HCT116 (cell line): Measurements from ENCODE around the gene SYCE1. TPM values are rescaled to one million over a fixed set of nuclear protein-coding genes. Genes with fewer than 3 reads are reported as not detected.
"Not testable (repeated sequence)": the region's sequence is repeated elsewhere in the genome, so short reads cannot be mapped to it uniquely, and the experiment has no call there.

Source experiments
- ATAC-seq: fragments of 200-7000 bp; cut with Tn5 transposase; 2 replicates; pipeline ENCODE4 v1.9.1; 2020; ENCODE audit warnings: mild to moderate bottlenecking, moderate library complexity
- BruUV-seq: library from RNA; stranded (reverse); fragments of 400-500 nt; replicated peaks from 2 replicates; lab custom pipeline; 2021; lab: Mats Ljungman, UMichigan
- CTCF ChIA-PET: fragments of 300-600 bp; sonication (Branson Sonifier 250); formaldehyde crosslinking; loops from one replicate; lab custom pipeline; 2021; ENCODE audit warnings: antibody characterized with exemption; lab: Charles Lee
- POLR2A ChIA-PET: fragments of 300-600, 350-600 bp; sonication (Branson Sonifier 250); formaldehyde crosslinking; loops from one replicate; lab custom pipeline; 2021; ENCODE audit warnings: antibody characterized with exemption; lab: Charles Lee
- RAD21 ChIA-PET, 2 experiments: fragments of 300-600 bp; sonication (Branson Sonifier 250); formaldehyde crosslinking; loops; one replicate each; lab custom pipeline; 2023; ENCODE audit warnings: low total read pairs in 2 of 2; ENCODE audit not compliant: uncharacterized antibody in 2 of 2, unreplicated experiment in 2 of 2, low non-redundant PET in 1 of 2; lab: Charles Lee
- DNase-seq: peaks from one replicate; pipeline ENCODE4 v3.0.0-alpha.2; 2010; ENCODE audit warnings: low read depth, low spot score
- H2AFZ ChIP-seq: fragments of 200-600 bp; shearing (Covaris generic), sonication (generic); 2 replicates; pipeline ENCODE4 v1.6.1; 2017; ENCODE audit warnings: low read depth, mixed run types, mixed read lengths, antibody characterized with exemption, low read length; ENCODE audit not compliant: poor library complexity, severe bottlenecking
- H3K27ac ChIP-seq: 2 replicates; pipeline ENCODE4 v1.5.1; 2012; ENCODE audit warnings: low read depth, low read length
- H3K27me3 ChIP-seq: fragments of 200-600 bp; sonication (generic); 2 replicates; pipeline ENCODE4 v1.6.1; 2016; ENCODE audit warnings: mixed run types, low read length, mixed read lengths; ENCODE audit not compliant: insufficient read depth
- H3K36me3 ChIP-seq, 2 experiments: fragments of 200-500 bp in 1 of 2; fragments of 200-600 bp in 1 of 2; sonication (Bioruptor generic) in 1 of 2; sonication (generic) in 1 of 2; 2 replicates each; pipeline versions ENCODE4 v1.5.1 to v1.6.1; 2014 to 2016; ENCODE audit warnings: low read length in 2 of 2, inconsistent platforms in 1 of 2, mixed read lengths in 1 of 2, mixed run types in 1 of 2; ENCODE audit not compliant: insufficient read depth in 2 of 2, control insufficient read depth in 1 of 2
- H3K4me1 ChIP-seq, 2 experiments: fragments of 200-600 bp in 1 of 2; sonication (generic) in 1 of 2; 2 replicates each; pipeline versions ENCODE4 v1.5.1 to v1.6.1; 2012 to 2017; ENCODE audit warnings: low read length in 2 of 2, inconsistent platforms in 1 of 2, mild to moderate bottlenecking in 1 of 2, mixed read lengths in 1 of 2, mixed run types in 1 of 2, moderate library complexity in 1 of 2; ENCODE audit not compliant: insufficient read depth in 2 of 2, control insufficient read depth in 1 of 2
- H3K4me2 ChIP-seq: fragments of 200-600 bp; sonication (generic); 2 replicates; pipeline ENCODE4 v1.6.1; 2017; ENCODE audit warnings: mixed run types, low read length, mixed read lengths
- H3K4me3 ChIP-seq, 2 experiments: fragments of 200-600 bp in 1 of 2; sonication (generic) in 1 of 2; replicated peaks in 1 of 2; 2 replicates each; pipeline ENCODE4 v1.5.1; 2011 to 2016; ENCODE audit warnings: low read length in 2 of 2, control low read depth in 1 of 2, low read depth in 1 of 2, mild to moderate bottlenecking in 1 of 2, mixed read lengths in 1 of 2, mixed run types in 1 of 2
- H3K79me2 ChIP-seq: fragments of 200-600 bp; sonication (generic); 2 replicates; pipeline ENCODE4 v1.6.1; 2017; ENCODE audit warnings: mild to moderate bottlenecking, mixed run types, low read length, moderate library complexity, mixed read lengths; ENCODE audit not compliant: insufficient read depth
- H3K9ac ChIP-seq: fragments of 200-600 bp; sonication (generic); 2 replicates; pipeline ENCODE4 v1.6.1; 2016; ENCODE audit warnings: low read length, mixed read lengths
- H3K9me2 ChIP-seq: fragments of 200-600 bp; sonication (generic), shearing (Covaris generic); 2 replicates; pipeline ENCODE4 v1.6.1; 2017; ENCODE audit warnings: mixed run types, mild to moderate bottlenecking, moderate library complexity; ENCODE audit not compliant: insufficient read depth
- H3K9me3 ChIP-seq, 2 experiments: fragments of 200-500 bp in 1 of 2; fragments of 200-600 bp in 1 of 2; sonication (Bioruptor generic) in 1 of 2; sonication (generic) in 1 of 2; 2 replicates each; pipeline ENCODE4 v1.6.1; 2014 to 2017; ENCODE audit warnings: low read length in 2 of 2, mixed read lengths in 2 of 2, inconsistent platforms in 1 of 2, low read depth in 1 of 2, mild to moderate bottlenecking in 1 of 2, mixed run types in 1 of 2, moderate library complexity in 1 of 2; ENCODE audit not compliant: control insufficient read depth in 1 of 2, insufficient read depth in 1 of 2
- H4K20me1 ChIP-seq: fragments of 200-600 bp; sonication (generic), shearing (Covaris generic); 2 replicates; pipeline ENCODE4 v1.6.1; 2017; ENCODE audit warnings: mixed run types, mild to moderate bottlenecking, moderate library complexity; ENCODE audit not compliant: insufficient read depth
- intact Hi-C: fragments of 100-400 bp; cut with micrococcal nuclease; formaldehyde crosslinking; loops from 2 replicates; pipeline ENCODE4 v1.10.0; 2022
- total RNA-seq: library from RNA; stranded (reverse); gene quantifications from one replicate; pipeline ENCODE4 v1.2.1, GENCODE V29; 2021; ENCODE audit not compliant: unreplicated experiment

Gene SYCE1
- total RNA-seq, 1 experiment from 2014 or later = not detected

DNA sequence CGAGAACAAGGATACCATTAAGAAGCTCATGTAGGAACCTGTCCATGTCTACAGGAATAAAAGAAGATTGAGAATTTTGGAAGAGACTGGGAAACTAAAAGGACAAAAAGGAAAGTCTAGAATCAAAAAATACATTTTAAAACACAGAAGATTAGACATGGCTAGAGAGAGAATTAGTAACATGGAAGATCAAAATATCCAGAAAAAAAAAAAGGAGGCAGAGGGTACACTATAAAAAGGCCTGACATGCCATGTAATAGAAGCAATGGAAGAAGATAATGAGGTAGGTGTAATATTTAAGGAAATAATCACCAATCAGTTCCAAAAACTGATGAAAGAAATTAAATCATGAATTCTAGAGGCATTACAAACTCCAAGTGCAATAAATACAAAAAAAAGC, 8.1 kb upstream of the SYCE1 start:
- H3K4me2 ChIP-seq, H2AFZ ChIP-seq, RAD21 ChIA-PET, H3K9ac ChIP-seq, H3K27ac ChIP-seq, H3K27me3 ChIP-seq, intact Hi-C loops, H3K79me2 ChIP-seq, ATAC-seq, H3K9me3 ChIP-seq, H3K36me3 ChIP-seq, H3K4me3 ChIP-seq, H4K20me1 ChIP-seq, CTCF ChIA-PET, POLR2A ChIA-PET, DNase-seq, H3K4me1 ChIP-seq, BruUV-seq, H3K9me2 ChIP-seq: not testable (repeated sequence)

DNA sequence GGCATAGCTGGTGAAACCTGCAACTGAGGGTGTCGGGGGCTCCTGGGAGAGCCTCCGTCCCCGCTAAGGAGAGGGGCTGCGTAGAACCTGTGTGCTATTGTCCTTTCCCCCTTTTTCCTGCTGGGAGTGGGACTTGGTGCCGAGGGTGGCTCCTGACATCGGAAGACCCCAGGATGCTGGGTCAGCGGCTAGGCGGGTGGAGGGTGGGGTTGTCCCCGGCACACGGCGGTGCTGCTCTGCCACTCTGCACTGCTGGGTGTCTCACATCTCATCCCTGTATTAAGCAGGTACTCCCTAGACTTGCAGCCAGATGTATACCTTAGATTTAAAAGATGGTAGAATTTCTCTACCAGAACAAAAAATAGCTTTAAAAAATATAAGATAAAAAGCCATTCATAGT, 6.7 kb upstream of the SYCE1 start:
- DNase-seq, intact Hi-C loops, H3K27ac ChIP-seq, H3K9me2 ChIP-seq, CTCF ChIA-PET, H3K36me3 ChIP-seq, H4K20me1 ChIP-seq, ATAC-seq, POLR2A ChIA-PET, H3K79me2 ChIP-seq, H3K4me1 ChIP-seq, RAD21 ChIA-PET, H3K9ac ChIP-seq, H3K4me3 ChIP-seq, H2AFZ ChIP-seq, BruUV-seq, H3K27me3 ChIP-seq, H3K4me2 ChIP-seq, H3K9me3 ChIP-seq: not testable (repeated sequence)

- BruUV-seq = not testable (repeated sequence)
Observed at GRCh38 chr10:133569801-133570200, 4.4 kb upstream of the SYCE1 start.

DNA sequence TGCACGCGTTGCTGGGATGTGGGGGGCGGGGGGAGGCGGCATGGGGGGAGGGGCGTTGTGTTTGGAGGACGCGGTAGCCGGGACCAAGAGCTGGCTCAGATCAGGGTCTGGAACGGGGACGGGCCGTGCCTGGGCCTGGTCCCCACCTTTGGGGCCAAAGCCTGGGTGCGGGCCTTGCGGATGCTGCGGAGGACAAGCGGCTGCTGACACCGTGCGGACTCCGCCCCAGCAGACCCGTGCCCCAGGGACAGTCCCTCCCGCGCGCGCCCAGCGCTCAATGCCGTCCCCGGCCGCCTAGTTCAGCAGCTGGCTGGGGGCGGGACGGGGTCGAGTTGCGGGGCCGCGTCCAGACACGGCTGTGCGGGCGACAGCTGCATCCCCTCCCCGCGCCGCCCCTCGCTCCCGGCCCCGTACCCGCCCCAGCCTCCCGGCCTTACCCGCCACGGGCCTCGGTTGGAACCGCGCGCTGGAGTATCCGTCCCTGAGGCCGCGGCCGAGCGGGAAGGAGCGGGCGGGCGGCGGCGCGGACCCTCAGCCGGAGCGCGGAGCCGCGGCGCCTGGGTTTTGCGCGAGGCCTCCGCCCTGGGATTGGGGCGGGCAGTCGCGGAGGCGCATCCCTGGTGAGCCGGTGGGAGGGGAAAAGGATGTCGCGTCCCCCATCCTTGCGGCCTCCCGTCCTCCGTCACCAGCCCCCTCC, 3.6 kb upstream of the SYCE1 start:
- DNase-seq, CTCF ChIA-PET, POLR2A ChIA-PET: not testable (repeated sequence)

More at GRCh38 chr10:133569801-133570200, 4.4 kb upstream of the SYCE1 start:
- H3K9ac ChIP-seq, CTCF ChIA-PET, H3K79me2 ChIP-seq, DNase-seq, H3K4me1 ChIP-seq, H2AFZ ChIP-seq, RAD21 ChIA-PET, H3K27ac ChIP-seq, H3K9me3 ChIP-seq, H3K4me3 ChIP-seq, H4K20me1 ChIP-seq, intact Hi-C loops, H3K4me2 ChIP-seq, H3K27me3 ChIP-seq, ATAC-seq, H3K36me3 ChIP-seq, H3K9me2 ChIP-seq, POLR2A ChIA-PET: not testable (repeated sequence)

More for the DNA sequence above, 3.6 kb upstream of the SYCE1 start:
- RAD21 ChIA-PET, H3K4me3 ChIP-seq, H3K79me2 ChIP-seq, H2AFZ ChIP-seq, H3K4me1 ChIP-seq, H3K36me3 ChIP-seq, intact Hi-C loops, H3K27ac ChIP-seq, H3K9me2 ChIP-seq, H3K4me2 ChIP-seq, BruUV-seq, ATAC-seq, H3K9me3 ChIP-seq, H3K9ac ChIP-seq, H3K27me3 ChIP-seq, H4K20me1 ChIP-seq: not testable (repeated sequence)
